GM18858 (cell line): ENCODE data around the gene MGAT2.
"Not testable (repeated sequence)": the region's sequence is repeated elsewhere in the genome, so short reads cannot be mapped to it uniquely, and the experiment has no call there.

ENCODE experiments used
- ATAC-seq: cut with Tn5 transposase; IDR thresholded peaks from one replicate; pipeline ENCODE4 v1.9.1; 2021; ENCODE audit not compliant: unreplicated experiment

Gene MGAT2

DNA sequence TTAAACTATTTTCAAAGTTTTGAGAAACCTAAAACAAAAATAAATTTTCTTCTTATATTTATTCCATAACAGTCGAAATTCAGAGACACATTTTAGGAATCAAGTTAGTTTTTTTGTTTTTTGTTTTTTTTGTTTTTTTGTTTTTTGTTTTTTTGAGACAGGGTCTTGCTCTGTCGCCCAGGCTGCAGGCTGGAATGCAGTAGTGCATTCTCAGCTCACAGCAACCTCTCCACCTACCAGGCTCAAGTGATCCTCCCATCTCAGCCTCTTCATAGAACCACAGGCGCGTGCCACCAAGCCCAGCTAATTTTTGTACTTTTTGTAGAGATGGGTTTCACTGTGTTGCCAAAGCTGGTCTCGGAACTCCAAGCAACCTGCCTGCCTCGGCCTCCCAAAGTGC is 32.9 kb downstream of the MGAT2 start:
- no peak for ATAC-seq

DNA sequence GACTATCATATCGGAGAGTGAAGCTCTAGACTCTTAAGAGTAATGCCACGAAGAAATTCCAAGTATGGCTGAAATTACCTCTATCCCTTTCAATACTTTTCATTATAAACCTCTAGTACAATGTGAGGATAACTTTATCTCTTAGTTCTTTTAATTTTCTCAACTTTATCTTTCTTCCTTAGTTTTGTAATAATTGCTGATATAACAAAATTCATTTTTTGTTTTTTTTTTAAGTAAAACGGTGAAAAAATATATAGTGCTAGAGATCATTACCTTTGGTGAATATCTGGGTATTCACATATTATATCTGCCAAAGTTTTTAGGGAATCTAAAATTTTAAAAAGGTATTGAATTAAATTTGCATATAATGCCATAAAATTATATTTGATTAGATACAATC is 33.9 kb downstream of the MGAT2 start:
- ATAC-seq, result no peak

DNA sequence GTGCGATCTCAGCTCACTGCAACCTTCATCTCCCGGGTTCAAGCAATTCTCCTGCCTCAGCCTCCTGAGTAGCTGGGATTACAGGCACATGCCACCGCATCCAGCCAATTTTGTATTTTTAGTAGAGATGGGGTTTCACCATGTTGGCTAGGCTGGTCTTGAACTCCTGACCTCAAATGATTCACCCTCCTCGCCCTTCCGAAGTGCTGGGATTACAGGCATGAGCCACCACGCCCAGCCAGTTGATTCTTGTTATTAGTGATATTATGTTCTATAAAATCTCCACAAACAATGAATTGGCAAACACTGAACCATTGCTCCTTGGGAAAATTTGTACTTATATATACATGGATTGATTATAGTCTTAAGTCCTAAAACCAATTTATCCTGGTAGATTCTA is 36.9 kb downstream of the MGAT2 start:
- not testable (repeated sequence) for ATAC-seq

DNA sequence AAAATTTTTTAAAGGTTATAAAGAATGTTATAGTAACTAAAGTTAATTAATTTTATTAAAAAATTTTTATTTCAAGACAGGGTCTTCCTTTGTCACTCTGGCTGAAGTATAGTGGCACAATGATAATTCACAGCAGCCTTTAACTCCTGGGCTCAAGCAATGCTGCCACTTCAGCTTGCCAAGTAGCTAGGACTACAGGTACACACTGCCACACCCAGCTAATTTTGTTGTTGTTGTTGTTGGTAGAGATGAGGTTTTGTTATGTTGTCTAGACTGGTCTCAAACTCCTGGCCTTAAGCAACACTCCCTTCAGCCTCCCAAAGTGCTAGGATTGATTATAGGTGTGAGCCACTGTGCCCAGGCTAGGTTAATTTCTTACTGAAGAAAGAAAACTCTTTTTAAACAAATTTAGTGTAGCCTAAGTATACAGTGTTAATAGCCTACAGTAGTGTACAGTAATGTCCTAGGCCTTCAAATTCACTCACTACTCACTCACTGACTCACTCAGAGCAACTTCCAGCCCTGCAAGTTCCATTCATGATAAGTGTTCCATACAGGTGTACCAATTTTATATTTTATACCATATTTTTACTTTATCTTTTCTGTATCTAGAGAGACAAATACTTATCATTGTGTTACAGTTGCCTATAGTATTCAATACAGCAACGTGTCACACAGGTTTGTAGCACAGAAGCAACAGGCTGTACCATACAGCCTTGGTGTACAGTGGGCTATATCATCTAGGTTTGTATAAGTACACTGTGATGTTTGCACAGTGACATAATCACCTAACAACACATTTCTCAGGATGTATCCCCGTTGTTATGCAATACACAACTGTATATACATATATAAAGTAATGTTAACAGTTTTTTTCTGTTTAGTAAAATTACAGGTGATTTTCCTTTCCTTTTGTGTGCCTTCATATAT is 39.2 kb downstream of the MGAT2 start:
- ATAC-seq, result no peak

DNA sequence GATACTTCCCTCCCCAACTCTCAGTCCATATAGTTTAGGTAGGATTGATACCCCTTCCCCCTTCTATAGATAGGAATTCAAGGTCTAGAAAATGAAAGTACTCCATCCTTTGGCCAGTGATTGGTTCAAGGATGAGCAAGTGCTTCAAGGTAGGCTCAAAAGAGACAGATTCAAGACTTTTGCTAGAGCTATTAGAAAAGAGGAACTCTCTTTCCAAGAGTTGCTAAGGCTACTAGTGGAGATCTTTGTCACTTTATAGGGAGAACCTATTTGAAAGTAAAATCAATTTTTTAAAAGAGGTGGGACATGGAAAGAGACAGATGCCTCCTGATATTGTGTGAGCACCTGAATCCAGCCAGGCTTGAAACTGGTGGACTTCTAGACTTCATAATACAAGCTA is 49.9 kb downstream of the MGAT2 start:
- no peak for ATAC-seq
